Effector memory CD4-positive, alpha-beta T cell (primary cell): ENCODE data around the gene CDHR3.

ENCODE experiments used
- DNase-seq, 3 donors: peaks; one replicate each; pipeline ENCODE4 v3.0.0-alpha.2; 2020
- H3K27ac ChIP-seq: 2 replicates; pipeline ENCODE4 v1.7.0; 2013; ENCODE audit warnings: mild to moderate bottlenecking, low read length, moderate library complexity; ENCODE audit not compliant: insufficient read depth, poor library complexity, severe bottlenecking
- H3K27me3 ChIP-seq: replicated peaks from 2 replicates; pipeline ENCODE4 v1.7.0; 2013; ENCODE audit warnings: mild to moderate bottlenecking, low read length; ENCODE audit not compliant: insufficient read depth, control insufficient read depth, poor library complexity, severe bottlenecking
- H3K36me3 ChIP-seq: 2 replicates; pipeline ENCODE4 v1.7.0; 2013; ENCODE audit warnings: mild to moderate bottlenecking, low read length, moderate library complexity; ENCODE audit not compliant: control insufficient read depth, insufficient read depth
- H3K4me1 ChIP-seq: 2 replicates; pipeline ENCODE4 v1.7.0; 2013; ENCODE audit warnings: low read length, mild to moderate bottlenecking; ENCODE audit not compliant: control insufficient read depth, insufficient read depth, poor library complexity, severe bottlenecking
- H3K4me3 ChIP-seq: 2 replicates; pipeline ENCODE4 v1.7.0; 2013; ENCODE audit warnings: low read length, low read depth, mild to moderate bottlenecking; ENCODE audit not compliant: insufficient read depth, poor library complexity, severe bottlenecking
- H3K9me3 ChIP-seq: 2 replicates; pipeline ENCODE4 v1.7.0; 2013; ENCODE audit warnings: mild to moderate bottlenecking, low read length, moderate library complexity; ENCODE audit not compliant: control insufficient read depth

CDHR3 gene

DNA sequence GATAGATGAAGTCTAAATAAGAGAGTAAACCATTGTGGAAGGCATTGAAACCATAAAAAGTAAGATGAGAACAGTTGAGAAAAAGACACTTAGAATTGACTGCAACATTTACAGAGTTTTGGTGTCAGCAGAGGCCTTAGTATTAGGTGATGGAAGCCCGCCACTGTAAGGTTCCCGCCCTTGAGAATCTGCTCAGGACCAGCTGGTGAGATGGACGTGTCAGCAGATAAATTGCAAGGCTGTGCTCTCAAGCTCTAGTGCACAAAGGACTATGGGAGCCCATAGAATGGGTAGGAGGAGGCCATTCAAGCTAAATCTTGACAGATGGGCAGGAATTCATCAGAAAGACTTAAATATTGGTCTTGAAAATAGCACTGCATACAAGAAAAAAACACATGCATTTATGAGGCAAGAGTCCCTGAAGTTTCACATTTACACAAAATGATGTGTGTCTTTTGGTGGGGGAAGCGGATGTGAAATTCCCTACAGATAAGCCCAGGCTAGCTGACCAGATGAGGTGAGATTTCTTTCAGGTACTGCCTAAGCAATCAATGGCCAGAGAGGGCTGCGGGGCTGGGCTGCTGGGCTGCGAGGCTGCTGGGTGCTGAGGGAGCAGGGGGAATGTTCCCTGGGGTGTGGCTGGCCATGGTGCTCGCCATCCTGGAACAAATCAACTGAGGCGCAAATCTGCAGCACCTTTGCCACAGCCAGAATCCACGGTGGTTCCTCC lies 106.6 kb downstream of the CDHR3 start:
- H3K36me3 ChIP-seq, result no peaks in the 10 kb centered on the region
- H3K9me3 ChIP-seq, result no peaks in the 10 kb centered on the region
- H3K27ac ChIP-seq, result no peak overlapping the region
- DNase-seq, result no peak
- no peaks in the 10 kb centered on the region for H3K27me3 ChIP-seq
- no peak overlapping the region for H3K4me3 ChIP-seq
- H3K4me1 ChIP-seq, result peaks cover 22% of the 10 kb centered on the region

DNA sequence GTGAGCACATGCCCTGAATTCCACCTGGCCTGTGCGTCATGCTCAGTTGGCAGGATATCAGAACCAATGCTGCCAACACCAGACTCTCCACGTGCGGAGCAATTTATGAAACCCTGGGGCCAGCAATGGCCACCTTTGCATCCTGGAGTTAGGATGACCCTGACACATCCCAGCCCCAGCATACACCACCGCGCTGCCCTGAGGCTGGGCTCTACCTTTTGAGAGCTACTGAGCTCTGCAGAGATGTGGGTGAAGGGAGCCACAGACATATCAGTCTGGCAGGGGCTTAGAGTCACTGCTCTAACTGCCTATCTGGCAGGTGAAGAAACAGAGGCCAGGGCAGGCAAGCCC lies 107.1 kb downstream of the CDHR3 start:
- Histone ChIP-seq H3K4me3 (no peak overlapping the region), H3K27ac (no peak overlapping the region), H3K36me3 (no peaks in the 10 kb centered on the region), H3K4me1 (peaks cover 22% of the 10 kb centered on the region), H3K27me3 (no peaks in the 10 kb centered on the region), H3K9me3 (no peaks in the 10 kb centered on the region)
- DNase-seq, result no peak

DNA sequence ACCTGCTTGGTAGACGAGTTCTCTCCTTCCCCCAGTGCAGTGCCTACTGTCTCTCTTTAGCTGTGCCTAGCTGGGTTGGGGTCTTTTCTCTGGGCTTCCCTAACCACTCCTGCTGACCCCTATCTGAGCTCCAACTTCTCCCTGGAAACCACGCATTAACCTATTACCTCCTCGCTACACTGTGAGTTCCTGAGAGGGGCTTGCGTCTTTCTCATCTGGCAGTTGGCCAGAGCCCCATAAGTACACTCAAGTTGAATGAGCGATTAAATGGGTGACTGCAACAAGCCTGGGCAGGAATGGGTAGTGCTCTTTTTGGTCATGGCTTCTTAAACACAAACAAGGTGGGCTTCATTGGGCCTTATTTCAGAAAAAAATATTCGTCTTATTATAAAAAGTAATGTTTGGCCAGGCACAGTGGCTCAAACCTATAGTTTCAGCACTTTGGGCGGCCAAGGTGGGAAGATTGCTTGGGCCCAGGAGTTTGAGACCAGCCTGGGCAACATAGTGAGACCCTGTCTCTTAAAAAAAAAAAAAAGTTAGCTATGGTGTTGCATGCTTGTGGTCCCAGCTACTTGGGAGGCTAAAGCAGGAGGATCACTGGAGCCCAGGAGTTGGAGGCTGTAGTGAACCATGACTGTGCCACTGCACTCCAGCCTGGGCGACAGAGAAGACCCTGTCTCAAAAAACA lies 107.6 kb downstream of the CDHR3 start:
- H3K27me3 ChIP-seq, result no peaks in the 10 kb centered on the region
- no peak for DNase-seq
- H3K36me3 ChIP-seq, result no peaks in the 10 kb centered on the region
- H3K4me1 ChIP-seq, result peaks cover 22% of the 10 kb centered on the region
- H3K9me3 ChIP-seq, result no peaks in the 10 kb centered on the region
- H3K4me3 ChIP-seq, result no peak overlapping the region
- peak overlapping the region; percentile 64 for H3K27ac ChIP-seq

DNA sequence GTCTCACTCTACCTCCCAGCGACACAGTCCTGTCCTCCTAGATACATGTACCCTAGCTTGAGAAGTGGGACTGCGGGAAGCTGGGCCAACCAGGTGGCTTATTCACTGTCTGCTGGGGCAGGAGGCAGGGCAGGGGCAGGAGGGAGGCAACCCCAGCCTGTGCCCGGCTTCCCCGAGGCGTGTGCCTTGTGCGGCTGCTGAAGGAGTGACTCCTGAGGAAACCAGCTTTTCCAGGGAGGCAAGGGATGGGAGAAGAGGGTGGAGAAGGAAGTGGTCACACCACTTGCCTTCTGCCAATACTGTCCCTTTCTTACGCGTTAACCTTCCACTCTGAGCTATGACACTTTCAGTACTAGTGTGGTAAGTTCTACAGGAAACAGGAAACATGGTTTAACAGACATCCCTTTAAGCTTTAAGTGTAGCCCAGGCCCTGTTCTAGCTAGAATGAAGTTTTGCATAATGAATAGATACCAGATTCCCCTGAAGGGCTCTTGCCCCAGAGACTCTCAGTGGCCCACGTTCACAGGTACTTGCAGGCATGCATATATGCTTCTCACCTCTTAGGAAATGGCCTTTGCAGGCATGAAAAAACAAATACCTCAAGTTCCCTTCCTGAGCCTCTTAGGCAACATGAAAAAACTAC lies 108.4 kb downstream of the CDHR3 start:
- Histone ChIP-seq H3K27ac (peak overlapping the region; percentile 64), H3K27me3 (no peaks in the 10 kb centered on the region), H3K9me3 (no peaks in the 10 kb centered on the region), H3K4me1 (peaks cover 22% of the 10 kb centered on the region), H3K4me3 (peak overlapping the region; percentile 36), H3K36me3 (no peaks in the 10 kb centered on the region)
- peak in 2 of 3 donors; percentile 6 to 21 for DNase-seq

DNA sequence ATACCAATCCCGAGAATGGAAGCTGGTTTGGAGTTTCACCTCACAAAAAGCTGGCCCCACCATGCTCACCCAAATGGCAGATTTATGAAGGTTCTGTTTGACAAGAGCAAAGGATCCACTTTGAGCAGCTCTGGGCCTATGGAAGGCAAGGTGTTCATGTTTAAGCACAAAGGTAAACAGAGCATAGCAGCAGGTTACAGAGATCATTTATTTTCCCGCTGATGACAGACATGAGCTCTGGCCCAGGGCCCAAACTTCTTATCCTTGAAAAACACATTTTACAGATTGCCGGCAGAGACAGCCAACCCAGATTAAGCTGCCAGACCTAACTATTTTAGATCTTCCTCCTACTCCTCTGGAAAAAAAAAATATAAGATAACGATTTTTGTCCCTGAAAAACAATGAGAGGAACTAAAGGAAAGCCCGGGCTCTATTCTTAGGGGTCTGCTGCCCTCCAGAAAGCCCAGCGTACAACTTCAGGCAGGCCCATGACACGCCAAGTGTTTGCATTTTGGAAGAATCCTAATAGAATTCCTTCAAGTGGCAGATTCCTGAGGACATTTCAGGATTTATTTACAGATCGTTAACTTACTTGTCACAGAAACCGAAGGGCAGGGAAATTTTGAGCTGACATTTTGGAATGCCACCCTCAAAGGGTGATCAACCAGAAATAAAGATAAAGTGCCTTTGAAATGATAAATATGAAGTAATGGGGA lies 109.1 kb downstream of the CDHR3 start:
- H3K4me3 ChIP-seq, result peak overlapping the region; percentile 36
- DNase-seq, result no peak
- H3K27me3 ChIP-seq, result no peaks in the 10 kb centered on the region
- H3K36me3 ChIP-seq, result no peaks in the 10 kb centered on the region
- H3K4me1 ChIP-seq, result peaks cover 22% of the 10 kb centered on the region
- H3K9me3 ChIP-seq, result no peaks in the 10 kb centered on the region
- H3K27ac ChIP-seq, result peak overlapping the region; percentile 64

DNA sequence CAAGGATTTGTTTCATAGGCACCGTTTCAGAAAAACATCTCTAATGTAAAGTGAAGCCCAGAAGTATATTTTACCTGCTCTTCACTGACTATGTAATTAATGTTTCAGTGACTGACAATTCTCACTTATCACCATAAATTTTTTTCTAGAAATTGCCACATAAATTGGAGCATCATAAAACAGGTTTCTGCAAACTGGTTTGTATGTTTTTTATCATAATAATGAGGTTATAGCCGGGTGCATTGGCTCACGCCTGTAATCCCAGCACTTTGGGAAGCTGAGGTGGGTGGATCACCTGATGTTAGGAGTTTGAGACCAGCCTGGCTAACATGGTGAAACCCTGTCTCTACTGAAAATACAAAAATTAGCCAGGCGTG lies 109.6 kb downstream of the CDHR3 start:
- no peaks in the 10 kb centered on the region for H3K36me3 ChIP-seq
- no peak overlapping the region for H3K27ac ChIP-seq
- H3K27me3 ChIP-seq, result no peaks in the 10 kb centered on the region
- no peaks in the 10 kb centered on the region for H3K9me3 ChIP-seq
- DNase-seq, result no peak
- H3K4me3 ChIP-seq, result no peak overlapping the region
- H3K4me1 ChIP-seq, result peaks cover 22% of the 10 kb centered on the region

DNA sequence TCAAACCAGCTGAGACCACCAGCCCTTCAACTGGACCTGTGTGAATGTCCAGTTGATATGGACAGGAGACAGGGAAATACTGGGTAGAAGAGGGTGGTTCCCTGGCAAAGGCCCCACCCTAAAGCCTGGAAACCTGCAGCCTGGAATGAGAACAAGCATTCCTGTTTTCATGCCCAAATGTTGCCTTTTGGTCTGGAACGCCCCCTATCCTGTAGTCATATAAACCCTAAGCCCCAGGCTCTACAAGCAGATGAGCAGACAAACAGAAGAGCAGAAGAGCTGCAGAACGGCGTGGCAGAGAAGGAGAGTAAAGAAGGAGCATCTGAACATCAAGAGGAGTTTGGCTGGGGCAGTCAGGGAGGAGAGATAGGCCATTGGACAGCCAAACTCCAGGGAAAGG lies 110.6 kb downstream of the CDHR3 start:
- Histone ChIP-seq H3K27me3 (no peaks in the 10 kb centered on the region), H3K27ac (no peak overlapping the region), H3K4me3 (no peak overlapping the region), H3K36me3 (no peaks in the 10 kb centered on the region), H3K4me1 (peaks cover 22% of the 10 kb centered on the region), H3K9me3 (no peaks in the 10 kb centered on the region)
- no peak for DNase-seq

DNA sequence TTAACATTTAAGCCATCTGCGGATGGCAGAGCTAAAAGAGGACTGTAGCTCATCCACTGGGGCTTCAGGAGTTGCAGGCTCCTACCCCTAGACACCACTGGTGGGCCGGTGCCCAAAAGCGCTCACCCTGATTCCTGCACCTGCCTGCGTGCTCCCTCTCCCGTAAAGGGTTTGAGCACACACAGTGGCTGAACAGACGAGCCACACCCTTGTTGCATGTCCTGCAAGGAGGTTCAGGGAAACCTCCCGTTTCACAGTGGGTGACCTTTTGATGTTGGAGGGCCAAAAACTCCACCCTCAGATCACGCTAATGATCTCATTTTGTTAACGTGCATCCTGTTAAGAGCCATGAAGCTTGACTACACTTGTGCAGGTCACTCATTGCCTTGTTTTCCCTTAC lies 111.2 kb downstream of the CDHR3 start:
- DNase-seq, result no peak
- H3K4me3 ChIP-seq, result no peak overlapping the region
- H3K36me3 ChIP-seq, result no peaks in the 10 kb centered on the region
- no peak overlapping the region for H3K27ac ChIP-seq
- peaks cover 22% of the 10 kb centered on the region for H3K4me1 ChIP-seq
- no peaks in the 10 kb centered on the region for H3K27me3 ChIP-seq
- no peaks in the 10 kb centered on the region for H3K9me3 ChIP-seq

DNA sequence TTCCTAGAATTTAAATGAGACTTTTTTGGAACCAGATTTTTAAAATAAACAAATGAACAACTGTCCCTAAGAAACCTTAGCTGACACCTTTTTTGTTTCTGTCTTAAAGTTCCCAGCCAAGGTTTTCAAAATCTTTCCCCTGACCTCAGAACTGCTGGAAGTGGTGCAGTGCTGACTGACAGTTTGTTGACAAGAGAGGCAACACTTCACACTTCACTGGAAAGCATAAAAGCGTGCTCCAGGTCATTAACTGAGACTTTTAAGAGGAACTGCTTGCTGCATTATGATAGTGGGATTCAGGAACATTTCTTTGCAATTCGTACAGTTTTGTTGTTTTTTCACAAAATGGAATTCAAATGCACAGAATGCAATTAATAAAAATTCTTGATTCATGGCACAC lies 112.9 kb downstream of the CDHR3 start:
- Histone ChIP-seq H3K4me3 (no peak overlapping the region), H3K27ac (no peak overlapping the region), H3K9me3 (no peaks in the 10 kb centered on the region), H3K36me3 (no peaks in the 10 kb centered on the region), H3K4me1 (peaks cover 18% of the 10 kb centered on the region), H3K27me3 (no peaks in the 10 kb centered on the region)
- DNase-seq, result no peak

DNA sequence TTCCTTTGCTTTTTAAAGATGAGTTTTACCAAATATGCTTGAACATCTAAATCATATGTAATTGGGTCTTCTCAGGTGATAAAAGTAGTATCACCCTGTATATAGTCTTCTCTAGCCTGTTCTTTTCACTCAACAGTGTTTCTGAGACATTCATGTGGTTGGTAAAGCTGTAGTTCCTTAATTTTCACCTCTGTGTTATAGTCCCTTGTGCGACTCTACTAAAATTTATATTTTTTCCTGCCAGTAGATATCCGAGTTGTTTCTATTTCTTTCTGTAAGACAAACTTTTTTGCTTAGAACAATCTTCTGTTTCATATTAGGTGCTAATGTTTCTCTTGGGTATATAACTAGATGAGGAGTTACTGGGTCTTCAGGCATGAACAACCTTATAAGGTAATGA lies 113.5 kb downstream of the CDHR3 start:
- Histone ChIP-seq H3K9me3 (no peaks in the 10 kb centered on the region), H3K4me3 (no peak overlapping the region), H3K4me1 (peaks cover 14% of the 10 kb centered on the region), H3K36me3 (no peaks in the 10 kb centered on the region), H3K27ac (no peak overlapping the region), H3K27me3 (no peaks in the 10 kb centered on the region)
- DNase-seq, result no peak
